Stomach (tissue), 9 donors: ENCODE measurements around the gene NPB. TPM values are rescaled to one million over a fixed set of nuclear protein-coding genes. Genes with fewer than 3 reads are reported as not detected.

Experiments used
- DNase-seq, 2 donors: peaks; one replicate each; pipeline versions ENCODE4 v3.0.0 to v3.0.0-alpha.2; 2013 to 2019
- H3K27ac ChIP-seq, 5 donors: fragments of 200-600 bp in 4 of 5; sonication (generic) in 4 of 5; one replicate each; pipeline ENCODE4 v1.5.1; 2013 to 2019; ENCODE audit warnings: mild to moderate bottlenecking in 1 of 5, moderate library complexity in 1 of 5
- H3K27me3 ChIP-seq, 3 donors: fragments of 200-600 bp; sonication (generic); one replicate each; pipeline ENCODE4 v1.5.1; 2017 to 2019; ENCODE audit warnings: mixed run types in 1 of 3
- H3K36me3 ChIP-seq, 4 donors: fragments of 200-600 bp; sonication (generic); 1 replicate in 3 of 4; 2 replicates in 1 of 4; pipeline ENCODE4 v1.5.1; 2016 to 2019
- H3K4me1 ChIP-seq, 4 donors: fragments of 200-600 bp; sonication (generic); one replicate each; pipeline ENCODE4 v1.5.1; 2016 to 2019
- H3K4me3 ChIP-seq, 4 donors: fragments of 200-600 bp; sonication (generic) in 3 of 4; one replicate each; pipeline ENCODE4 v1.5.1; 2016 to 2019; ENCODE audit warnings: mild to moderate bottlenecking in 1 of 4
- H3K9me3 ChIP-seq, 4 donors: fragments of 200-600 bp; sonication (generic); one replicate each; pipeline ENCODE4 v1.5.1; 2016 to 2019
- CTCF ChIP-seq, 7 experiments: fragments of 450-650 bp in 4 of 7; fragments of 200-600 bp in 3 of 7; sonication (generic) in 3 of 7; IDR thresholded peaks; one replicate each; pipeline ENCODE4 v1.5.1; 2016 to 2019; ENCODE audit warnings: antibody characterized with exemption in 7 of 7, control low read depth in 2 of 7, mild to moderate bottlenecking in 1 of 7
- EP300 ChIP-seq: sonication (generic); formaldehyde crosslinking; IDR thresholded peaks from one replicate; pipeline ENCODE4 v1.6.1; 2017; ENCODE audit warnings: antibody characterized with exemption
- POLR2A ChIP-seq, 4 donors: fragments of 450-650 bp; IDR thresholded peaks; one replicate each; pipeline ENCODE4 v1.6.1; 2016; ENCODE audit warnings: antibody characterized with exemption in 4 of 4, control low read depth in 2 of 4, mild to moderate bottlenecking in 1 of 4, moderate library complexity in 1 of 4
- POLR2AphosphoS5 ChIP-seq, 3 donors: sonication (generic); formaldehyde crosslinking; IDR thresholded peaks; one replicate each; pipeline ENCODE4 v1.6.1; 2016; ENCODE audit warnings: antibody characterized with exemption in 3 of 3
- WGBS, 5 donors: extraction: QIAGEN DNeasy Blood & Tissue Kit in 3 of 5; methylation state at CpG; one replicate each; pipeline versions ENCODE4 v1.1.5 to v1.1.7; 2013 to 2018; 5-methylcytosine and 5-hydroxymethylcytosine counted together
- intact Hi-C: fragments of 100-400 bp; cut with DNase I; formaldehyde crosslinking; loops from one replicate; pipeline ENCODE4 v1.15.1; 2023; ENCODE audit warnings: low total_unique reads
- polyA plus RNA-seq, 3 donors: library from polyadenylated mRNA; stranded (reverse); fragments of 200-250 nt; gene quantifications; one replicate each; pipeline ENCODE4 v1.2.3, GENCODE V29; 2013
- total RNA-seq, 5 donors: library from RNA; depleted of rRNA; stranded (reverse); fragments of >200 nt; gene quantifications; one replicate each; pipeline versions ENCODE4 v1.1.0 to v1.2.3, GENCODE V29; 2014 to 2016
- donor health status: healthy with polysubstance abuse.
- donor health status: Bipolar disorder and iron deficiency.
- donor health status: healthy.

The NPB gene
- total and polyA plus RNA-seq, 8 donors: 0.83 to 2.0 (median 1.2) TPM; not detected in 4

GRCh38 chr17:81942167-81942553 is 40.1 kb downstream of the NPB start:
- no peak for TF ChIP-seq POLR2A (IDR thresholded peaks at IDR 0.05)
- TF ChIP-seq POLR2AphosphoS5 (IDR thresholded peaks at IDR 0.05): no peak
- no peak for TF ChIP-seq EP300
- no peak for TF ChIP-seq CTCF (IDR thresholded peaks at IDR 0.05)
- WGBS, 5 donors: 39 to 67% (median 46%) methylated on average over 5 to 12 of the region's 12 CpGs
- intact Hi-C loops: no loop called here
- H3K36me3 ChIP-seq: no peaks in the 10 kb centered on the region
- H3K27ac ChIP-seq: no peak overlapping the region
- H3K27me3 ChIP-seq: peaks cover 0 to 67% (median 12%) of the 10 kb centered on the region in 3 donors
- no peaks in the 10 kb centered on the region for H3K9me3 ChIP-seq
- peaks cover 2 to 26% (median 8%) of the 10 kb centered on the region in 4 donors for H3K4me1 ChIP-seq
- H3K4me3 ChIP-seq: no peak overlapping the region
- no peak for DNase-seq

GRCh38 chr17:81944858-81945257 is 42.8 kb downstream of the NPB start:
- H3K27me3 ChIP-seq: peaks cover 0 to 57% (median 12%) of the 10 kb centered on the region in 3 donors
- H3K9me3 ChIP-seq: no peaks in the 10 kb centered on the region
- TF ChIP-seq EP300 (no peak), POLR2AphosphoS5 (IDR thresholded peaks at IDR 0.05) (no peak), POLR2A (IDR thresholded peaks at IDR 0.05) (no peak), CTCF (IDR thresholded peaks at IDR 0.05) (no peak)
- intact Hi-C loops: no loop called here
- no peak overlapping the region for H3K4me3 ChIP-seq
- no peak overlapping the region for H3K27ac ChIP-seq
- DNase-seq: no peak
- H3K36me3 ChIP-seq: no peaks in the 10 kb centered on the region
- H3K4me1 ChIP-seq: peaks cover 0 to 13% (median 0%) of the 10 kb centered on the region in 4 donors
- 82 to 93% (median 90%) methylated on average over 9 of the region's 9 CpGs for WGBS, 5 donors

- peaks cover 0 to under 1% (median 0%) of the 10 kb centered on the region in 4 donors for H3K4me1 ChIP-seq
- no peaks in the 10 kb centered on the region for H3K36me3 ChIP-seq
- no peak within 1 kb of the TSS for H3K4me3 ChIP-seq
- TF ChIP-seq EP300: no peak
- TF ChIP-seq CTCF (IDR thresholded peaks at IDR 0.05): no peak
- TF ChIP-seq POLR2A (IDR thresholded peaks at IDR 0.05): no peak
- TF ChIP-seq POLR2AphosphoS5 (IDR thresholded peaks at IDR 0.05): no peak
- H3K27me3 ChIP-seq: peaks cover 0 to 36% (median 2%) of the 10 kb centered on the region in 3 donors
- intact Hi-C loops: no loop called here
- DNase-seq: no peak
- no peaks in the 10 kb centered on the region for H3K9me3 ChIP-seq
- 84 to 92% (median 89%) methylated on average over 13 of the region's 13 CpGs for WGBS, 5 donors
- no peak within 1 kb of the TSS for H3K27ac ChIP-seq
These were observed 45.2 kb downstream of the NPB start, which contains the start of gene MYADML2 for GRCh38 chr17:81947189-81947588. MYADML2 (minus strand) TSS chr17:81947233; CDS start chr17:81941741, 5,492 bp downstream.

GRCh38 chr17:81948635-81949378 is 46.8 kb downstream of the NPB start:
- DNase-seq: no peak
- H3K36me3 ChIP-seq: no peaks in the 10 kb centered on the region
- WGBS, 5 donors: 68 to 81% (median 80%) methylated on average over 14 to 17 of the region's 17 CpGs
- peaks cover 0 to 31% (median 0%) of the 10 kb centered on the region in 3 donors for H3K27me3 ChIP-seq
- H3K27ac ChIP-seq: no peak overlapping the region
- no peaks in the 10 kb centered on the region for H3K9me3 ChIP-seq
- TF ChIP-seq POLR2AphosphoS5 (IDR thresholded peaks at IDR 0.05) (no peak), EP300 (no peak), CTCF (IDR thresholded peaks at IDR 0.05) (no peak), POLR2A (IDR thresholded peaks at IDR 0.05) (no peak)
- no peak overlapping the region for H3K4me3 ChIP-seq
- no peaks in the 10 kb centered on the region for H3K4me1 ChIP-seq
- intact Hi-C loops: no loop called here
